ENCODE measurements around the gene NUP210L. TPM values are rescaled to one million over a fixed set of nuclear protein-coding genes. Genes with fewer than 3 reads are reported as not detected.
A peak's percentile ranks its signal among the peaks of the same experiment; 100 is the strongest.

Gene NUP210L
- total and polyA plus RNA-seq, 2 of the 13 experiments (the other 11 are each of a cell fraction or from before 2014, with no cell fraction given), result not detected

GRCh38 chr1:153990468-153991150 is 164.3 kb downstream of the NUP210L start, which contains the start of gene RPS27 (continued):
- peak; percentile 99 for TF ChIP-seq ZHX2 (IDR thresholded peaks at IDR 0.05; ENCODE audit: low read depth)
- TF ChIP-seq ZHX2 (CRISPR knock-in tag; IDR thresholded peaks at IDR 0.05; ENCODE audit: borderline replicate concordance), result no peak
- no peak for TF ChIP-seq PRPF4 (IDR thresholded peaks at IDR 0.05; ENCODE audit: low read depth, low read length, poor library complexity, severe bottlenecking)
- TF ChIP-seq ZBTB26 (CRISPR knock-in tag; IDR thresholded peaks at IDR 0.05; ENCODE audit: borderline replicate concordance), result peak; percentile 88
- TF ChIP-seq KLF15 (CRISPR knock-in tag; IDR thresholded peaks at IDR 0.05; ENCODE audit: borderline replicate concordance), result no peak
- peak; percentile 78; the same call in 1 of the 2 replicates for TF ChIP-seq HINFP (CRISPR knock-in tag; IDR thresholded peaks at IDR 0.05; ENCODE audit: low read depth)
- peak; percentile 89 for TF ChIP-seq CEBPB (IDR thresholded peaks at IDR 0.05; ENCODE audit: borderline replicate concordance, low read depth, low read length)
- TF ChIP-seq DNMT3B (CRISPR knock-in tag; conservative IDR thresholded peaks at IDR 0.05), result peak; percentile 80; the same call in 1 of the 2 replicates
- peak; percentile 46; the same call in 1 of the 2 replicates for TF ChIP-seq RNF2 (conservative IDR thresholded peaks at IDR 0.05; ENCODE audit: low read depth)
- no peak; the same call in 1 of the 2 replicates for TF ChIP-seq ZNF547 (CRISPR knock-in tag; IDR thresholded peaks at IDR 0.05)
- TF ChIP-seq ZNF674 (CRISPR knock-in tag; IDR thresholded peaks at IDR 0.05; ENCODE audit: low read depth), result no peak
- no peak for TF ChIP-seq ZNF552 (CRISPR knock-in tag; IDR thresholded peaks at IDR 0.05; ENCODE audit: borderline replicate concordance)
- no peak for TF ChIP-seq PPARG (CRISPR knock-in tag; conservative IDR thresholded peaks at IDR 0.05)
- TF ChIP-seq SOX6 (IDR thresholded peaks at IDR 0.05), result no peak
- peak; percentile 15; the same call in 1 of the 2 replicates for TF ChIP-seq SOX6 (CRISPR knock-in tag; IDR thresholded peaks at IDR 0.05)
- no peak for TF ChIP-seq HNRNPL (IDR thresholded peaks at IDR 0.05; ENCODE audit: low read depth, low read length)
- peak; percentile 100 for TF ChIP-seq POLR2G (IDR thresholded peaks at IDR 0.05; ENCODE audit: low read depth, low read length)
- no peak for TF ChIP-seq ZNF484 (CRISPR knock-in tag; IDR thresholded peaks at IDR 0.05; ENCODE audit: borderline replicate concordance, low read depth)
- TF ChIP-seq ZNF644 (CRISPR knock-in tag; IDR thresholded peaks at IDR 0.05; ENCODE audit: low read depth), result peak; percentile 46; the same call in 1 of the 2 replicates
- 0 out of 2 replicates have a peak, but pooled peaks have one; percentile 41 for TF ChIP-seq HNF1B (CRISPR knock-in tag; IDR thresholded peaks at IDR 0.05)

Measured in HepG2 (cell line).